ENCODE results near the gene SLC11A2. TPM values are rescaled to one million over a fixed set of nuclear protein-coding genes. Genes with fewer than 3 reads are reported as not detected.

SLC11A2 gene
- total and polyA plus RNA-seq, 2 of the 4 experiments (the other 2 are of a cell fraction): 28.0 to 45.3 TPM

DNA sequence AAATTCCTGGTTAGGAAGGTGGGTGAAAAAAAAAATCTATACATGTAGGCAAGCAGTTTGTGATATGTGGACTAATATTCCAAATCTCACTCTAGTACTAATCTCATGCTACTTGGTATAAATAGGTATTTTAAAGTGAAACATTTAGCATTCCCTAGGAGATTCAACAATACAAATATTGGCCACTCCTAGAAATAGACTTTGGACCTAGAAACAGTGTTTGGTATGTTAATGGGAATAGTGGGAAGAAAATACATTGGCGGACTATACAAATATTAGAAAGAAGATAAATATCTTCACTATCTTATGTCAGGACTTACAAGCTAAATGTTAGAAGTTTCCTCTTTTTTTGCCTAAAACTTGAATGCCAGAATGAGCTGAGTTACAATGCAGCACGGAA lies 45.6 kb downstream of the SLC11A2 start:
- ChIA-PET POLR2A (ENCODE audit: unreplicated experiment) (no interaction called here), CTCF (interaction anchor here (0.5 kb wide), 1 partner anchor 203 kb away, joined by 4 read pairs; no protein-coding TSS in a partner anchor)
- H2BK15ac ChIP-seq (ENCODE audit: low read depth, low read length): no peak overlapping the region
- H3K27ac ChIP-seq (ENCODE audit: insufficient read depth, low read length): no peak overlapping the region
- dilution Hi-C loops (cut with HindIII; ENCODE audit: low sequenced_read_pairs, unreplicated experiment) (no loop called here), in situ Hi-C loops (cut with MboI; ENCODE audit: low sequenced_read_pairs) (loop anchor here (10.0 to 25.0 kb wide), 2 partner anchors 156 to 493 kb away; no protein-coding TSS in a partner anchor), intact Hi-C loops (cut with micrococcal nuclease) (no loop called here)
- TF ChIP-seq BHLHE40 (IDR thresholded peaks at IDR 0.05; ENCODE audit: low read depth, low read length) (no peak), POLR2A (IDR thresholded peaks at IDR 0.05; ENCODE audit: low read depth, low read length) (no peak), RFX5 (IDR thresholded peaks at IDR 0.05; ENCODE audit: low read depth, low read length) (no peak), MAFK (IDR thresholded peaks at IDR 0.05; ENCODE audit: low read depth, low read length) (no peak), RAD21 (IDR thresholded peaks at IDR 0.05; ENCODE audit: low read length) (no peak), CEBPB (IDR thresholded peaks at IDR 0.05; ENCODE audit: low read depth, low read length) (no peak), CHD1 (IDR thresholded peaks at IDR 0.05; ENCODE audit: low read depth, low read length) (no peak), MAZ (IDR thresholded peaks at IDR 0.05; ENCODE audit: borderline replicate concordance, low read depth, low read length) (no peak), RCOR1 (IDR thresholded peaks at IDR 0.05; ENCODE audit: insufficient replicate concordance, low read length) (no peak)
- TF ChIP-seq, protein P1, sequence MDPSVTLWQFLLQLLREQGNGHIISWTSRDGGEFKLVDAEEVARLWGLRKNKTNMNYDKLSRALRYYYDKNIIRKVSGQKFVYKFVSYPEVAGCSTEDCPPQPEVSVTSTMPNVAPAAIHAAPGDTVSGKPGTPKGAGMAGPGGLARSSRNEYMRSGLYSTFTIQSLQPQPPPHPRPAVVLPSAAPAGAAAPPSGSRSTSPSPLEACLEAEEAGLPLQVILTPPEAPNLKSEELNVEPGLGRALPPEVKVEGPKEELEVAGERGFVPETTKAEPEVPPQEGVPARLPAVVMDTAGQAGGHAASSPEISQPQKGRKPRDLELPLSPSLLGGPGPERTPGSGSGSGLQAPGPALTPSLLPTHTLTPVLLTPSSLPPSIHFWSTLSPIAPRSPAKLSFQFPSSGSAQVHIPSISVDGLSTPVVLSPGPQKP (IDR thresholded peaks at IDR 0.05; ENCODE audit: borderline replicate concordance, low read depth, low read length): no peak
- no peak overlapping the region for H2AK9ac ChIP-seq (replicated peaks; ENCODE audit: low read depth, low read length, poor library complexity)
- no peak overlapping the region for H2BK20ac ChIP-seq (ENCODE audit: low read depth, low read length)
- 80% methylated on average over 1 of the region's 2 CpGs; no CpG with 5 or more reads in 1 of the 2 experiments for whole genome bisulfite sequencing, 2 experiments (ENCODE audit: extremely low coverage in 2 of 2, insufficient read length in 1 of 2)
- no peak overlapping the region for H2AFZ ChIP-seq (replicated peaks; ENCODE audit: low read length, poor library complexity)
- H2AK5ac ChIP-seq (ENCODE audit: low read depth, low read length): no peak overlapping the region
- H3K4me1 ChIP-seq (ENCODE audit: control insufficient read depth, insufficient read depth, low read length): no peaks in the 10 kb centered on the region
- H3K18ac ChIP-seq (ENCODE audit: low read depth, low read length): no peak overlapping the region
- no peaks in the 10 kb centered on the region for H3K79me1 ChIP-seq (ENCODE audit: low read depth in 1 of 2, low read length in 2 of 2)
- no peak overlapping the region for H3K4me2 ChIP-seq (ENCODE audit: low read depth, low read length)
- H4K5ac ChIP-seq (ENCODE audit: low read depth, low read length): no peak overlapping the region
- BruUV-seq (replicated peaks): TSS peak; percentile 34
- no peak overlapping the region for H2BK120ac ChIP-seq (ENCODE audit: low read depth, low read length)
- H4K20me1 ChIP-seq (ENCODE audit: insufficient read depth, low read length): no peaks in the 10 kb centered on the region
- H3K9me3 ChIP-seq (ENCODE audit: control insufficient read depth, insufficient read depth, low read length): no peaks in the 10 kb centered on the region
- ATAC-seq (ENCODE audit: low read depth): no peak
- no peak overlapping the region for H4K91ac ChIP-seq (ENCODE audit: insufficient read depth, low read depth, low read length)
- H3K23ac ChIP-seq (ENCODE audit: low read depth, low read length): no peak overlapping the region
- no peak overlapping the region for H3K9ac ChIP-seq (ENCODE audit: low read depth, low read length)
- no peak overlapping the region for H4K8ac ChIP-seq (ENCODE audit: low read depth in 2 of 2, low read length in 2 of 2)
- no peak for DNase-seq
- H3K27me3 ChIP-seq (ENCODE audit: control insufficient read depth, insufficient read depth, low read length): no peaks in the 10 kb centered on the region
- no peak overlapping the region for H3K56ac ChIP-seq (ENCODE audit: extremely low read depth, insufficient read depth, low read length)
- no peak overlapping the region for H3K4ac ChIP-seq (ENCODE audit: low read depth, low read length)
- no peaks in the 10 kb centered on the region for H3K9me1 ChIP-seq (ENCODE audit: insufficient read depth, low read length)
- no peak overlapping the region for H3K4me3 ChIP-seq (ENCODE audit: insufficient read depth, low read depth, low read length)
- H2BK5ac ChIP-seq (ENCODE audit: low read depth, low read length, poor library complexity, severe bottlenecking): no peak overlapping the region
- peaks cover 5% of the 10 kb centered on the region for H3K36me3 ChIP-seq (ENCODE audit: control insufficient read depth, insufficient read depth, low read length)
- no peak overlapping the region for H3K14ac ChIP-seq (replicated peaks; ENCODE audit: low read depth, low read length)
